Kidney epithelial cell (primary cell): ENCODE results near the gene TELO2. TPM values are rescaled to one million over a fixed set of nuclear protein-coding genes. Genes with fewer than 3 reads are reported as not detected.

Source experiments
- DNase-seq: peaks from one replicate; pipeline ENCODE4 v3.0.0-alpha.2; 2010; ENCODE audit warnings: low read depth
- H3K27me3 ChIP-seq: 2 replicates; pipeline ENCODE4 v1.6.0; 2011; ENCODE audit warnings: low read length; ENCODE audit not compliant: control insufficient read depth, insufficient read depth
- H3K36me3 ChIP-seq: 2 replicates; pipeline ENCODE4 v1.5.1; 2011; ENCODE audit warnings: low read length; ENCODE audit not compliant: control insufficient read depth, insufficient read depth
- H3K4me3 ChIP-seq: 2 replicates; pipeline ENCODE4 v1.5.1; 2011; ENCODE audit warnings: low read depth, mild to moderate bottlenecking, control low read depth, low read length
- total RNA-seq: library from RNA; depleted of rRNA; stranded (reverse); fragments of >200 nt; gene quantifications from 2 replicates; pipeline ENCODE4 v1.2.3, GENCODE V29; 2015
- TF ChIP-seq, protein P1 (sequence below): IDR thresholded peaks from 2 replicates; pipeline ENCODE4 v1.5.1; 2011; ENCODE audit warnings: mild to moderate bottlenecking, moderate library complexity, low read length, control low read depth, inconsistent platforms; ENCODE audit not compliant: insufficient read depth, poor library complexity, severe bottlenecking

The TELO2 gene
- total RNA-seq, 1 donor from 2014 or later: 23.1 TPM

- TF ChIP-seq, protein P1, sequence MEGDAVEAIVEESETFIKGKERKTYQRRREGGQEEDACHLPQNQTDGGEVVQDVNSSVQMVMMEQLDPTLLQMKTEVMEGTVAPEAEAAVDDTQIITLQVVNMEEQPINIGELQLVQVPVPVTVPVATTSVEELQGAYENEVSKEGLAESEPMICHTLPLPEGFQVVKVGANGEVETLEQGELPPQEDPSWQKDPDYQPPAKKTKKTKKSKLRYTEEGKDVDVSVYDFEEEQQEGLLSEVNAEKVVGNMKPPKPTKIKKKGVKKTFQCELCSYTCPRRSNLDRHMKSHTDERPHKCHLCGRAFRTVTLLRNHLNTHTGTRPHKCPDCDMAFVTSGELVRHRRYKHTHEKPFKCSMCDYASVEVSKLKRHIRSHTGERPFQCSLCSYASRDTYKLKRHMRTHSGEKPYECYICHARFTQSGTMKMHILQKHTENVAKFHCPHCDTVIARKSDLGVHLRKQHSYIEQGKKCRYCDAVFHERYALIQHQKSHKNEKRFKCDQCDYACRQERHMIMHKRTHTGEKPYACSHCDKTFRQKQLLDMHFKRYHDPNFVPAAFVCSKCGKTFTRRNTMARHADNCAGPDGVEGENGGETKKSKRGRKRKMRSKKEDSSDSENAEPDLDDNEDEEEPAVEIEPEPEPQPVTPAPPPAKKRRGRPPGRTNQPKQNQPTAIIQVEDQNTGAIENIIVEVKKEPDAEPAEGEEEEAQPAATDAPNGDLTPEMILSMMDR: no peak
- no peak for DNase-seq
- Histone ChIP-seq H3K4me3 (no peak overlapping the region), H3K27me3 (no peaks in the 10 kb centered on the region), H3K36me3 (peaks cover 4% of the 10 kb centered on the region)
These were observed 66.4 kb downstream of the TELO2 start for GRCh38 chr16:1559446-1559975.

Other genes starting within 250 kb of the TELO2 start
- gene TPSD1, start 237.3 kb upstream of the TELO2 start, total RNA-seq: not detected in 2 replicates
- 129 and 139 TPM in 2 replicates for gene UBE2I, start 183.7 kb upstream of the TELO2 start, total RNA-seq
- gene BAIAP3, start 159.7 kb upstream of the TELO2 start, total RNA-seq: 1.2 and 5.8 TPM in 2 replicates
- 138 and 144 TPM in 2 replicates for gene TSR3, start 141.5 kb upstream of the TELO2 start, total RNA-seq
- gene GNPTG, start 141.4 kb upstream of the TELO2 start, total RNA-seq: 103 and 104 TPM in 2 replicates
- 9.8 and 19.3 TPM in 2 replicates for gene UNKL, start 78.7 kb upstream of the TELO2 start, total RNA-seq
- gene UQCC4, start 72.6 kb upstream of the TELO2 start, total RNA-seq: 25.2 and 26.6 TPM in 2 replicates
- not detected in 2 replicates for gene PERCC1, start 62.3 kb upstream of the TELO2 start, total RNA-seq
- gene CCDC154, start 48.8 kb upstream of the TELO2 start, total RNA-seq: 0.08 and 0.14 TPM in 2 replicates
- 116 and 186 TPM in 2 replicates for gene CLCN7, start 18.3 kb upstream of the TELO2 start, total RNA-seq
- gene PTX4, start 4.4 kb upstream of the TELO2 start, total RNA-seq: not detected in 2 replicates
- 1.2 and 4.0 TPM in 2 replicates for gene TMEM204, start 40.3 kb downstream of the TELO2 start, total RNA-seq
- gene IFT140, start 118.7 kb downstream of the TELO2 start, total RNA-seq: 15.5 and 18.1 TPM in 2 replicates
- gene CRAMP1, start 119.0 kb downstream of the TELO2 start, total RNA-seq: 10.7 and 19.3 TPM in 2 replicates
- 108 and 109 TPM in 2 replicates for gene JPT2, start 184.9 kb downstream of the TELO2 start, total RNA-seq
- 32.6 and 46.9 TPM in 2 replicates for gene MAPK8IP3, start 212.8 kb downstream of the TELO2 start, total RNA-seq